Astrocyte of the spinal cord (primary cell): ENCODE data around the gene C9orf78.

Experiments
- DNase-seq: peaks from one replicate; pipeline ENCODE4 v3.0.0; 2011; ENCODE audit warnings: low read depth, low spot score
- H3K4me3 ChIP-seq: 2 replicates; pipeline ENCODE4 v1.5.1; 2011; ENCODE audit warnings: low read depth, mild to moderate bottlenecking, low read length, moderate library complexity
- CTCF ChIP-seq: IDR thresholded peaks from 2 replicates; pipeline ENCODE4 v1.5.1; 2012; ENCODE audit warnings: low read depth, mild to moderate bottlenecking, low read length, inconsistent platforms
- in situ Hi-C: cut with HindIII; loops from 2 replicates; pipeline ENCODE4 v1.10.0; 2017; ENCODE audit warnings: low sequenced_read_pairs

C9orf78 gene

GRCh38 chr9:129873563-129874190 lies 38.6 kb upstream of the C9orf78 start:
- H3K4me3 ChIP-seq: no peak overlapping the region
- in situ Hi-C loops: no loop called here
- DNase-seq: no peak
- TF ChIP-seq CTCF: no peak

GRCh38 chr9:129871046-129871445 lies 36.0 kb upstream of the C9orf78 start:
- DNase-seq: no peak
- H3K4me3 ChIP-seq: no peak overlapping the region
- in situ Hi-C loops: no loop called here
- TF ChIP-seq CTCF: no peak

- TF ChIP-seq CTCF: no peak
- no peak for DNase-seq
- no peak overlapping the region for H3K4me3 ChIP-seq
- in situ Hi-C loops: no loop called here
Observed at GRCh38 chr9:129869585-129870501, 34.8 kb upstream of the C9orf78 start.

- H3K4me3 ChIP-seq: no peak overlapping the region
- in situ Hi-C loops: no loop called here
- DNase-seq: no peak
- TF ChIP-seq CTCF: no peak
Observed at GRCh38 chr9:129868872-129869486, 33.9 kb upstream of the C9orf78 start.

- no peak overlapping the region for H3K4me3 ChIP-seq
- in situ Hi-C loops: no loop called here
- TF ChIP-seq CTCF: no peak
- no peak for DNase-seq
Observed at GRCh38 chr9:129868023-129868871, 33.2 kb upstream of the C9orf78 start.
